NB4 (cell line): Measurements from ENCODE around the gene ZNF724.
A peak's percentile ranks its signal among the peaks of the same experiment; 100 is the strongest.
"Not testable (repeated sequence)": the region's sequence is repeated elsewhere in the genome, so short reads cannot be mapped to it uniquely, and the experiment has no call there.

Source experiments
- DNase-seq: peaks from one replicate; pipeline ENCODE4 v3.0.0; 2010; ENCODE audit warnings: low read depth
- H3K4me3 ChIP-seq: one replicate; pipeline ENCODE4 v1.5.1; 2011; ENCODE audit warnings: mild to moderate bottlenecking, low read depth, low read length, moderate library complexity
- CTCF ChIP-seq: IDR thresholded peaks from one replicate; pipeline ENCODE4 v1.5.1; 2012; ENCODE audit warnings: low read depth, low read length
- MAX ChIP-seq: IDR thresholded peaks from 2 replicates; pipeline ENCODE4 v1.6.1; 2011; ENCODE audit warnings: low read depth, low read length
- MYC ChIP-seq: IDR thresholded peaks from 2 replicates; pipeline ENCODE4 v1.6.1; 2011; ENCODE audit warnings: low read depth, low read length
- POLR2A ChIP-seq: IDR thresholded peaks from 2 replicates; pipeline ENCODE4 v1.6.1; 2011; ENCODE audit warnings: mild to moderate bottlenecking; ENCODE audit not compliant: insufficient read length; ENCODE audit errors: extremely low read depth

The ZNF724 gene

GRCh38 chr19:23283925-23284324 is 33.7 kb upstream of the ZNF724 start:
- peak; percentile 78 for DNase-seq
- no peak overlapping the region for H3K4me3 ChIP-seq
- TF ChIP-seq POLR2A (no peak), CTCF (peak; percentile 80), MYC (no peak), MAX (no peak)

GRCh38 chr19:23281663-23282276 is 31.6 kb upstream of the ZNF724 start:
- no peak overlapping the region for H3K4me3 ChIP-seq
- TF ChIP-seq MYC: no peak
- TF ChIP-seq MAX: no peak
- no peak for TF ChIP-seq CTCF
- TF ChIP-seq POLR2A: no peak
- no peak for DNase-seq

GRCh38 chr19:23278118-23278517 is 27.9 kb upstream of the ZNF724 start:
- H3K4me3 ChIP-seq, DNase-seq: not testable (repeated sequence)

- TF ChIP-seq MYC: no peak
- peak; percentile 95 for TF ChIP-seq POLR2A
- peak overlapping the region; percentile 96 for H3K4me3 ChIP-seq
- DNase-seq: peak; percentile 96
Measured at GRCh38 chr19:23273590-23274412, 23.6 kb upstream of the ZNF724 start.

GRCh38 chr19:23273022-23273589 is 22.9 kb upstream of the ZNF724 start:
- no peak for TF ChIP-seq POLR2A
- peak; percentile 33 for DNase-seq
- peak overlapping the region; percentile 96 for H3K4me3 ChIP-seq

GRCh38 chr19:23263870-23264590 is 13.8 kb upstream of the ZNF724 start:
- peak; percentile 59 for DNase-seq
- H3K4me3 ChIP-seq: no peak overlapping the region
- TF ChIP-seq CTCF (no peak), MYC (no peak), POLR2A (no peak), MAX (no peak)

- DNase-seq: no peak
- no peak overlapping the region for H3K4me3 ChIP-seq
- TF ChIP-seq CTCF (no peak), MYC (no peak), MAX (no peak), POLR2A (no peak)
Measured at GRCh38 chr19:23263396-23263795, 13.2 kb upstream of the ZNF724 start.
